ENCODE results near the gene NPFFR1.

The NPFFR1 gene

DNA sequence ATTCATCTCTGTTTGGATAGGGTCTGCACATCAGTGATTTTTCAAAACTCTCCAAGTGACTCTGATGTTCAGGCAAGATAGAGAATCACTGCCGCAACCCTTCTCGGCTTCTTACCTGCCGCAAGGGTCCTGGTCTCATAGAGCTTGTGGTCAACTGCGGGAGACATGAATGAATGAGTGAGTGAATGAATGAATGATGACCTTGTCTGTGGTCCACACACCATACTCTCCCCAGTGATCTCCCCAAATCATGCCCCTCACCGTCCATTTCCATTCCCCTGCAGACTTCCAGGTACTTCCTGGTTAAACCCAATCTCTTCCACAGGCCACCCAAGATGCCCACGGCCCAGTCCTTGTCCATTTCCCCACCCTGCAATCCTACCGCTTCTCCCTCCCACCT lies 5.9 kb upstream of the NPFFR1 start:
- in situ Hi-C loops (cut with HindIII; ENCODE audit: low sequenced_read_pairs): no loop called here

GRCh38 chr10:70286616-70287015 lies 2.8 kb upstream of the NPFFR1 start:
- in situ Hi-C loops (cut with HindIII; ENCODE audit: low sequenced_read_pairs): no loop called here

- in situ Hi-C loops (cut with HindIII; ENCODE audit: low sequenced_read_pairs): no loop called here
These were observed 1.6 kb upstream of the NPFFR1 start for GRCh38 chr10:70285476-70285831.

DNA sequence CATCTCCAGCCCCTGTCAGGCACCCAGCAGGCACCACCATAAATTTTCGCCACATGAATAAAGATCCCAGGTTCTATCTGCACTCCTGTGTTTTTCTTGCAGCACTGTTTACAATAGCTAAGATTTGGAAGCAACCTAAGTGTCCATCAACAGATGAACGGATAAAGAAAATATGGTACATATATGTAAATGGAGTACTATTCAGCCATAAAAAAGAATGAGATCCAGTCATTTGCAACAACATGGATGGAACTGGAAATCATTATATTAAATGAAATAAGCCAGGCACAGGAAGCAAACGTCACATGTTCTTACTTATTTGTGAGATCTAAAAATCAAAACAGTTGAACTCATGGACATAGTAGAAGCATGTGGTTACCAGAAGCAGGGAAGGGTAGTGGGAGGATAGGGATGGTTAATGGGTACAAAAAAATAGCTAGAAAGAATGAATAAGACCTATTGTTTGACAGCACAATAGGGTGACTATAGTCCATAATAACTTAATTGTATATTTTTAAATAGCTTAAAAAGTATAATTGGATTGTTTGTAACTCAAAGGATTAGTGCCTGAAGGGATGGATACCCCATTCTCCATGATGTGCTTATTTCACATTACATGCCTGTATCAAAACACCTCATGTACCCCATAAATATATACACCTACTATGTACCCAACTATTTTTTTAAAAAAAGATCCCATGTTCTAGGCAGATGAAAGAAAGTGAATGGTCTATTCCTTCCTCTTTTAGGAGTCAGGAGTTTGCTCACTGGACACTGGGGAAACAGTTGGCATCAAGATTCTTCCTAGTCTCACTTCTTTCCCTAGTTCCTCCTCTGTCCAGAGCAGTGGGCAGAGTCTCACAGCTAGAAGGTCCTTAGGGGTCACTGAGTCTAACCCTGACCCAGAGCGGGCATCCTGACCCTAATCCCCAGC lies 1.0 kb upstream of the NPFFR1 start:
- in situ Hi-C loops (cut with HindIII; ENCODE audit: low sequenced_read_pairs): no loop called here

DNA sequence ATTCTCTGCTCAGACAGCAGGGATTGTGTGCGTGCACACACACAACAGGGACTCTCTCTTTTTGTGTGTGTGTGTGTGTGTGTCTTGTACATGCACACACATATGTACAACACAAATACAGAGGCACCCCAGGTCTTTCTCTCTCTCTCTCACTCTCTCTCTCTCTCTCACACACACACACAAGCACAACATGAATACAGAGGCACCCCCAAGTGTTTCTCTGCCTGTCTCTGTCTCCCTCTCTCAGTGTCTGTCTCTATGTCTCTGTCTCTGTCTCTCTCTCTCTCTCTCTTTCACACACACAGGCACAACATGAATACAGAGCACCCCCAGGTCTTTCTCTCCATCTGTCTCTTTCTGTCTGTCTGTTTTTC lies 746 bp downstream of the NPFFR1 start:
- in situ Hi-C loops (cut with HindIII; ENCODE audit: low sequenced_read_pairs): no loop called here

- in situ Hi-C loops (cut with HindIII; ENCODE audit: low sequenced_read_pairs): no loop called here
These were observed 2.2 kb downstream of the NPFFR1 start for GRCh38 chr10:70281609-70282008.

DNA sequence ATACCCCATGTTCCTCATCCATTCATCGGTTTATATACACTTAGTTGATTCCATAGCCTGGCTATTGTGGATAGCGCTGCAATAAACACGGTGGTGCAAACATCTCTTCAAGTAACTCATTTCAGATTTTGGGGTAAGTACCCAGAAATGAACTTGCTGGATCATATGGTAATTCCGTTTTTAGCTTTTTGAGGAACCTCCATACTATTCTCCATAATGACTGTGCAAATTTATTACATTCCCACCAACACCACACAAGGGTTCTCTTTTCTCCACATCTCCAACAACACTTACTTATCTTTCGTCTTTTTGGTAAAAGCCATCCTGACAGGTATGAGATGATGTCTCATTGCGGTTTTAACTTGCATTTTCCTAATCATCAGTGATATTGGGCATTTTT lies 3.7 kb downstream of the NPFFR1 start:
- in situ Hi-C loops (cut with HindIII; ENCODE audit: low sequenced_read_pairs): no loop called here

- in situ Hi-C loops (cut with HindIII; ENCODE audit: low sequenced_read_pairs): no loop called here
These were observed 6.3 kb downstream of the NPFFR1 start for GRCh38 chr10:70277396-70278030.

GRCh38 chr10:70274643-70275042 lies 9.2 kb downstream of the NPFFR1 start:
- in situ Hi-C loops (cut with HindIII; ENCODE audit: low sequenced_read_pairs): no loop called here

DNA sequence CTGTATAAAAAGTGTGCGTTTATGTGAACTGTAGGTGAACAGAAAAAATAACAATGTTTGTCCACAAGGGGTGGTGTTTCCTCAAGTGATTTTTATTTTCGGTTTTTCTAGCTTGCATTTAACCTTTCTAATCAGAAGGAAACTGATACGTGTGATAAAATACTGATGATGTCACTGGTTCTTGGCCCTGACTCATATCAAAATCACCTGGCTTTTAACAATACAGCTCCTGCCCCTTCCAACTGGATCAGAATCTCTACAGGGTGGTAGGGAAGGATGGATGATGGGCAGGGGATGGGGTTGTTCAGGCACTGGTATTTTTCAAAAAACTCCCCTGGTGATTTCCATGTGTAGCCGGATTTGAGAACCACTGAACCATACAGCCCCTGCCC lies 10.9 kb downstream of the NPFFR1 start:
- in situ Hi-C loops (cut with HindIII; ENCODE audit: low sequenced_read_pairs): no loop called here

- in situ Hi-C loops (cut with HindIII; ENCODE audit: low sequenced_read_pairs): no loop called here
These were observed 11.5 kb downstream of the NPFFR1 start for GRCh38 chr10:70271996-70272924.

GRCh38 chr10:70270952-70271351 lies 12.9 kb downstream of the NPFFR1 start:
- in situ Hi-C loops (cut with HindIII; ENCODE audit: low sequenced_read_pairs): no loop called here

- in situ Hi-C loops (cut with HindIII; ENCODE audit: low sequenced_read_pairs): no loop called here
These were observed 14.1 kb downstream of the NPFFR1 start for GRCh38 chr10:70269741-70270140.

- in situ Hi-C loops (cut with HindIII; ENCODE audit: low sequenced_read_pairs): no loop called here
These were observed 15.4 kb downstream of the NPFFR1 start for GRCh38 chr10:70268376-70268775.

DNA sequence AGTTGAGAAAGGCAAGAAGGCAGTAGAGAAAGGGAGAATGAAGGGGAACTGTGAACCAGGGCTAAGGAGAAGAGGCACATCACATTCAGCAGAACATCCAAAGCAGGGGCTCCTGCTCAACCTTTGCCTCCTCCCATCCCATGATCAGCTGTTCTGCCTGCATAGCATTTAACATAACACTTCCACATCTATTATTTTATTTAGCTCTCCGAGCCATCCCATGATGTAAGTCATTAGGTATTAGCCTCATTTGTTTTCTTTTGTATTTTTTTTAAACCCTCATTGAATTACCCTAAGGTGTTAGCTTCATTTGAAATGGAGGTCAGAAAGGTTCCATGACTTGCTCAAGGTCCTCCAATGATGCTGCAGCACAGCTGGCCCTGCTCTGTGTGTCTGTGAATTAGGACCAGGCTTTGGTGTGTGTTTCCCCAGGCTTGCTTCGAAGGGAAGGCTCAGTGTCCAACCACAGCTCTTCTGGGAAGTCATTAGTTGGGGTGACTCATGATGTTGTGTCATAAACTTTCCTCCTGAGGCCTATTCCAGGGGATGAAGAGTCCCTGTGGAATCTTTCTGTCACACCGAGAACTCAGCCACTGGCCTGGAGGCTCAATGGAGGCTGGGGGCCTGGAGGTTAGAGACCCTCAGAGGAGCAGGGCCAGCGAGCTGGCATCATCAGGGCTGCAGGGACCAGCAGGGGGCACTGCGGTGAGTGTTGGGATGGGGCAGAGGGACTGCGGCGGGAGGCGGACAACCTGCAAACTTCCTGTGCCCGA lies 16.5 kb downstream of the NPFFR1 start:
- in situ Hi-C loops (cut with HindIII; ENCODE audit: low sequenced_read_pairs): no loop called here

- in situ Hi-C loops (cut with HindIII; ENCODE audit: low sequenced_read_pairs): no loop called here
These were observed 17.1 kb downstream of the NPFFR1 start for GRCh38 chr10:70266701-70267100.

- in situ Hi-C loops (cut with HindIII; ENCODE audit: low sequenced_read_pairs): no loop called here
These were observed 17.7 kb downstream of the NPFFR1 start for GRCh38 chr10:70266056-70266455.

DNA sequence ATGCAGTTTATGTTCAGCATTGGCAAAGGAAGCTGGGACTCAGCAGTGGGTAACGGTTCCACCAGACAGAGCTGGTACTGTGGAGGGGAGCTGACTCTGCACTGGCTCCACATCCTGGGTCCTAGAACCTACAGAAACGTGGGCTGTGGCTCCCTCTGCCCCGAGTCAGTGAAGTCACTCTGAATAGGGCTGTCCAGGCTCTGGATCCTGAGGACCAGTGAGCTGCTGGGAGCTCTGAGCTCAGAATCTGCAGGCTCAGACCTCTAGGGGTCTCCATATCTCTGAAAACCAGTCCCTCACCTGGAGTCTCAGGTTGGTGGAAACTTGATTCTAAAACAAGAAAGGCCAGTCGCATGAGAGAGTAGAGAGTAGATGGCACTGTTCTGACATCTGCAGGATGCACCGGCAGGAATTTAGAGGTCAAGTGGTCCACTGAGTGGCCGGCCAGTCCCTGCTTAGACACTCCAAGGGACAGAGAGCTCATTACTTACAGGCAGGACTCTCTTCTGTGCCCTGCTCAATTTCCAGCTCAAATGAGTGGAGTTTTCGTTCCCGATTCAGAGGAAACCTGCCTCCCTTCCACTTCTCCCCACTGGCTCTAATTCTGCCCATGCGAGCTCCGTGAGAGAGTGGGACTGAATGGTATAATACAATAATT lies 18.6 kb downstream of the NPFFR1 start:
- in situ Hi-C loops (cut with HindIII; ENCODE audit: low sequenced_read_pairs): no loop called here

DNA sequence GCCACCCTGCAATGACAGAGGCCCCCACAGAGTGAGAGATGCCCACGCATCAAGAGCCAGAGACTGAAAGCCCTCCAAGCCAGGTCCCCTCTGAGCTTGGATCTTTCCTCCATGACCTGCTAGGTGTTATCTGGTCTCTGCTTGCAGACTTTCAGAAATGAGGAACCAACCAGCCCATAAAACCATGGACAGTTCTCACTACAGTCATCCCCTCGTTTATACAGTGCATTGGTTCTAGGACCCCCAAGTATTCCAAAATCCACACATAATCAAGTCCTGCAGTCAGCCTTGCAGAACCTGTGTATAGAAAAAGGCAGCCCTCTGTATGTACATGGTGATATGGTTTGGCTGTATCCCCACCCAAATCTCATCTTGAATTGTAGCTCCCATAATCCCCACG lies 23.1 kb downstream of the NPFFR1 start:
- in situ Hi-C loops (cut with HindIII; ENCODE audit: low sequenced_read_pairs): no loop called here

DNA sequence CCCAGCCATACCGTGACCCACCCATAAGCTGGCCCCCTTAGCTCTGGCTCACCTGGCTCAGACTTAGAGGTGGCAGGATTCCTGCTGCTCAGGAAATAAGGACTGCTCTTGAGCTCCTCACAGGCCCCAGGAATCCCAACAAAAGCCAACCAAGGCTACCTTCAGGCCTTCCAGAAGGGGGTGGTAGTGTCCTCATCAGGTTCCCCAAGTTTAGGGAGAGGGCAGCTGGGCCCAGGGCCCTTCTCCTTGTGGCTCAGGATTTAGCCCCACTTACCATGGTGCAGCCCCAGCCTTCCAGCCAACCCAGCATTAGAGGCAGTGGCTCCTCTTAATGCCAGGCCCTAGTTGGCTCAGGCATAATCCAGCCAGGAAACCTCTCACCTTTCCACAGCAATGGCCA lies 23.5 kb downstream of the NPFFR1 start:
- in situ Hi-C loops (cut with HindIII; ENCODE audit: low sequenced_read_pairs): no loop called here
